Sigmoid colon (tissue), 7 donors: ENCODE data around the gene AADACL4. TPM values are rescaled to one million over a fixed set of nuclear protein-coding genes. Genes with fewer than 3 reads are reported as not detected.

Source experiments
- DNase-seq: peaks from one replicate; pipeline ENCODE4 v3.0.0-alpha.2; 2019
- H3K27ac ChIP-seq, 4 donors: fragments of 200-600 bp; sonication (generic); one replicate each; pipeline ENCODE4 v1.5.1; 2016 to 2019; ENCODE audit warnings: mild to moderate bottlenecking in 1 of 4
- H3K27me3 ChIP-seq, 3 donors: fragments of 200-600 bp; sonication (generic); one replicate each; pipeline ENCODE4 v1.5.1; 2019; ENCODE audit warnings: mild to moderate bottlenecking in 1 of 3
- H3K36me3 ChIP-seq, 4 donors: fragments of 200-600 bp; sonication (generic); one replicate each; pipeline ENCODE4 v1.5.1; 2016 to 2019
- H3K4me1 ChIP-seq, 4 donors: fragments of 200-600 bp; sonication (generic); one replicate each; pipeline ENCODE4 v1.5.1; 2017 to 2019
- H3K4me3 ChIP-seq, 4 donors: fragments of 200-600 bp; sonication (generic); one replicate each; pipeline ENCODE4 v1.5.1; 2017 to 2019; ENCODE audit warnings: mild to moderate bottlenecking in 2 of 4, moderate library complexity in 1 of 4
- H3K9me3 ChIP-seq, 4 donors: fragments of 200-600 bp in 3 of 4; sonication (generic) in 3 of 4; one replicate each; pipeline versions ENCODE4 v1.5.1 to v1.6.1; 2013 to 2019
- CTCF ChIP-seq, 4 experiments: fragments of 450-650 bp in 3 of 4; fragments of 200-600 bp in 1 of 4; IDR thresholded peaks; one replicate each; pipeline ENCODE4 v1.5.1; 2016 to 2019; ENCODE audit warnings: antibody characterized with exemption in 4 of 4, mild to moderate bottlenecking in 3 of 4, moderate library complexity in 2 of 4
- EP300 ChIP-seq, 4 donors: sonication (generic); formaldehyde crosslinking; IDR thresholded peaks; one replicate each; pipeline ENCODE4 v1.6.1; 2017; ENCODE audit warnings: antibody characterized with exemption in 4 of 4
- POLR2A ChIP-seq, 2 donors: fragments of 450-650 bp; IDR thresholded peaks; one replicate each; pipeline ENCODE4 v1.6.1; 2016; ENCODE audit warnings: antibody characterized with exemption in 2 of 2, mild to moderate bottlenecking in 2 of 2, moderate library complexity in 2 of 2
- POLR2AphosphoS5 ChIP-seq, 4 donors: sonication (generic); formaldehyde crosslinking; IDR thresholded peaks; one replicate each; pipeline ENCODE4 v1.6.1; 2017; ENCODE audit warnings: antibody characterized with exemption in 4 of 4
- WGBS, 2 donors: extraction: QIAGEN DNeasy Blood & Tissue Kit; methylation state at CpG; one replicate each; pipeline ENCODE4 v1.1.7; 2013; 5-methylcytosine and 5-hydroxymethylcytosine counted together
- intact Hi-C: fragments of 100-400 bp; cut with DNase I; formaldehyde crosslinking; loops from one replicate; pipeline ENCODE4 v1.15.1; 2023
- polyA plus RNA-seq, 3 donors: library from polyadenylated mRNA; stranded (reverse); fragments of 200-250 nt; gene quantifications; one replicate each; pipeline ENCODE4 v1.2.3, GENCODE V29; 2013
- total RNA-seq, 4 donors: library from RNA; depleted of rRNA; stranded (reverse); fragments of >200 nt; gene quantifications; one replicate each; pipeline ENCODE4 v1.1.0, GENCODE V29; 2016
- donor health status: healthy with polysubstance abuse.
- donor health status: Bipolar disorder and iron deficiency.
- donor health status: healthy.

AADACL4 gene
- total and polyA plus RNA-seq, 7 donors, result 0.04 TPM; not detected in 6

GRCh38 chr1:12604114-12604874, 39.6 kb upstream of the AADACL4 start:
- Histone ChIP-seq H3K27ac (peak overlapping the region; percentile 90 to 99 (median 94)), H3K4me3 (no peak overlapping the region), H3K4me1 (peaks cover 0 to 62% (median 56%) of the 10 kb centered on the region in 4 donors), H3K27me3 (no peaks in the 10 kb centered on the region), H3K9me3 (no peaks in the 10 kb centered on the region), H3K36me3 (peaks cover 0 to 18% (median 0%) of the 10 kb centered on the region in 4 donors)
- TF ChIP-seq POLR2AphosphoS5 (IDR thresholded peaks at IDR 0.05) (peak; percentile 24 to 63 (median 46)), EP300 (IDR thresholded peaks at IDR 0.05) (no peak)
- intact Hi-C loops, result no loop called here
- 56 to 57% methylated on average over 16 of the region's 16 CpGs for WGBS, 2 donors
- no peak for DNase-seq

- Histone ChIP-seq H3K27ac (peak overlapping the region in 1 of 4 donors; percentile 99), H3K4me1 (peaks cover 0 to 59% (median 49%) of the 10 kb centered on the region in 4 donors), H3K27me3 (no peaks in the 10 kb centered on the region), H3K9me3 (no peaks in the 10 kb centered on the region), H3K36me3 (peaks cover 0 to 18% (median 0%) of the 10 kb centered on the region in 4 donors), H3K4me3 (no peak overlapping the region)
- WGBS, 2 donors, result 86 to 96% methylated on average over 9 of the region's 9 CpGs
- DNase-seq, result no peak
- TF ChIP-seq CTCF (IDR thresholded peaks at IDR 0.05), result no peak
- no peak for TF ChIP-seq POLR2AphosphoS5 (IDR thresholded peaks at IDR 0.05)
- no peak for TF ChIP-seq POLR2A (IDR thresholded peaks at IDR 0.05)
- no peak for TF ChIP-seq EP300 (IDR thresholded peaks at IDR 0.05)
- intact Hi-C loops, result no loop called here
Measured at GRCh38 chr1:12604986-12605385, 38.9 kb upstream of the AADACL4 start.

- intact Hi-C loops, result no loop called here
- peaks cover 0 to 30% (median 2%) of the 10 kb centered on the region in 4 donors for H3K36me3 ChIP-seq
- TF ChIP-seq POLR2AphosphoS5 (IDR thresholded peaks at IDR 0.05), result no peak
- no peak for TF ChIP-seq CTCF (IDR thresholded peaks at IDR 0.05)
- TF ChIP-seq EP300 (IDR thresholded peaks at IDR 0.05), result no peak
- TF ChIP-seq POLR2A (IDR thresholded peaks at IDR 0.05), result no peak
- H3K9me3 ChIP-seq, result no peaks in the 10 kb centered on the region
- DNase-seq, result no peak
- H3K4me3 ChIP-seq, result no peak overlapping the region
- no peaks in the 10 kb centered on the region for H3K27me3 ChIP-seq
- WGBS, 2 donors, result 86 to 87% methylated on average over 3 of the region's 3 CpGs
- H3K4me1 ChIP-seq, result peaks cover 0 to 41% (median 28%) of the 10 kb centered on the region in 4 donors
- H3K27ac ChIP-seq, result no peak overlapping the region
Measured at GRCh38 chr1:12607263-12607662, 36.6 kb upstream of the AADACL4 start.

- peaks cover 0 to 34% (median 2%) of the 10 kb centered on the region in 4 donors for H3K36me3 ChIP-seq
- intact Hi-C loops, result no loop called here
- no peaks in the 10 kb centered on the region for H3K9me3 ChIP-seq
- no peak for DNase-seq
- peaks cover 0 to 34% (median 20%) of the 10 kb centered on the region in 4 donors for H3K4me1 ChIP-seq
- H3K27ac ChIP-seq, result peak overlapping the region in 2 of 4 donors; percentile 28 to 33
- H3K27me3 ChIP-seq, result no peaks in the 10 kb centered on the region
- TF ChIP-seq EP300 (IDR thresholded peaks at IDR 0.05), result no peak
- WGBS, 2 donors, result 82 to 84% methylated on average over 5 of the region's 5 CpGs
- H3K4me3 ChIP-seq, result no peak overlapping the region
Measured at GRCh38 chr1:12608311-12608957, 35.5 kb upstream of the AADACL4 start.

GRCh38 chr1:12609469-12610003, 34.3 kb upstream of the AADACL4 start:
- no peak overlapping the region for H3K4me3 ChIP-seq
- no peaks in the 10 kb centered on the region for H3K9me3 ChIP-seq
- peak overlapping the region; percentile 17 to 38 (median 30) for H3K27ac ChIP-seq
- H3K36me3 ChIP-seq, result peaks cover 0 to 34% (median 2%) of the 10 kb centered on the region in 4 donors
- DNase-seq, result no peak
- intact Hi-C loops, result no loop called here
- WGBS, 2 donors, result 75 to 84% methylated on average over 5 of the region's 5 CpGs
- TF ChIP-seq POLR2A (IDR thresholded peaks at IDR 0.05) (no peak), CTCF (IDR thresholded peaks at IDR 0.05) (no peak), EP300 (IDR thresholded peaks at IDR 0.05) (no peak), POLR2AphosphoS5 (IDR thresholded peaks at IDR 0.05) (no peak)
- peaks cover 0 to 34% (median 18%) of the 10 kb centered on the region in 4 donors for H3K4me1 ChIP-seq
- H3K27me3 ChIP-seq, result no peaks in the 10 kb centered on the region
